Suprapubic skin (tissue), 4 donors: ENCODE data around the gene TPD52L1. TPM values are rescaled to one million over a fixed set of nuclear protein-coding genes. Genes with fewer than 3 reads are reported as not detected.

ENCODE experiments used
- DNase-seq, 2 donors: peaks; one replicate each; pipeline ENCODE4 v3.0.0-alpha.2; 2019; ENCODE audit warnings: low spot score in 2 of 2
- H3K27ac ChIP-seq: fragments of 200-600 bp; sonication (generic); one replicate; pipeline ENCODE4 v1.5.1; 2019
- H3K27me3 ChIP-seq: fragments of 200-600 bp; sonication (generic); one replicate; pipeline ENCODE4 v1.5.1; 2019
- H3K36me3 ChIP-seq: fragments of 200-600 bp; sonication (generic); one replicate; pipeline ENCODE4 v1.5.1; 2019
- H3K4me1 ChIP-seq: fragments of 200-600 bp; sonication (generic); one replicate; pipeline ENCODE4 v1.5.1; 2019
- H3K4me3 ChIP-seq: fragments of 200-600 bp; sonication (generic); one replicate; pipeline ENCODE4 v1.5.1; 2019; ENCODE audit warnings: mild to moderate bottlenecking
- H3K9me3 ChIP-seq: fragments of 200-600 bp; sonication (generic); one replicate; pipeline ENCODE4 v1.5.1; 2019
- EP300 ChIP-seq: sonication (generic); formaldehyde crosslinking; IDR thresholded peaks from one replicate; pipeline ENCODE4 v1.6.1; 2017; ENCODE audit warnings: antibody characterized with exemption
- POLR2A ChIP-seq, 2 donors: fragments of 450-650 bp; IDR thresholded peaks; one replicate each; pipeline ENCODE4 v1.6.1; 2017; ENCODE audit warnings: antibody characterized with exemption in 2 of 2, mild to moderate bottlenecking in 2 of 2, moderate library complexity in 2 of 2
- POLR2AphosphoS5 ChIP-seq, 3 donors: sonication (generic); formaldehyde crosslinking; IDR thresholded peaks; one replicate each; pipeline ENCODE4 v1.6.1; 2017; ENCODE audit warnings: antibody characterized with exemption in 3 of 3
- WGBS: methylation state at CpG from one replicate; pipeline ENCODE4 v1.1.5; 2018; 5-methylcytosine and 5-hydroxymethylcytosine counted together
- total RNA-seq, 4 donors: library from RNA; depleted of rRNA; stranded (reverse); fragments of >200 nt; gene quantifications; one replicate each; pipeline ENCODE4 v1.1.0, GENCODE V29; 2016
- TF ChIP-seq, protein P1 (sequence below), 2 donors: fragments of 200-600 bp in 1 of 2; fragments of 450-650 bp in 1 of 2; sonication (generic) in 1 of 2; IDR thresholded peaks; one replicate each; pipeline ENCODE4 v1.5.1; 2016 to 2019; ENCODE audit warnings: antibody characterized with exemption in 2 of 2, mild to moderate bottlenecking in 1 of 2, moderate library complexity in 1 of 2

Gene TPD52L1
- total RNA-seq, 4 donors from 2014 or later: 146 to 202 (median 190) TPM

DNA sequence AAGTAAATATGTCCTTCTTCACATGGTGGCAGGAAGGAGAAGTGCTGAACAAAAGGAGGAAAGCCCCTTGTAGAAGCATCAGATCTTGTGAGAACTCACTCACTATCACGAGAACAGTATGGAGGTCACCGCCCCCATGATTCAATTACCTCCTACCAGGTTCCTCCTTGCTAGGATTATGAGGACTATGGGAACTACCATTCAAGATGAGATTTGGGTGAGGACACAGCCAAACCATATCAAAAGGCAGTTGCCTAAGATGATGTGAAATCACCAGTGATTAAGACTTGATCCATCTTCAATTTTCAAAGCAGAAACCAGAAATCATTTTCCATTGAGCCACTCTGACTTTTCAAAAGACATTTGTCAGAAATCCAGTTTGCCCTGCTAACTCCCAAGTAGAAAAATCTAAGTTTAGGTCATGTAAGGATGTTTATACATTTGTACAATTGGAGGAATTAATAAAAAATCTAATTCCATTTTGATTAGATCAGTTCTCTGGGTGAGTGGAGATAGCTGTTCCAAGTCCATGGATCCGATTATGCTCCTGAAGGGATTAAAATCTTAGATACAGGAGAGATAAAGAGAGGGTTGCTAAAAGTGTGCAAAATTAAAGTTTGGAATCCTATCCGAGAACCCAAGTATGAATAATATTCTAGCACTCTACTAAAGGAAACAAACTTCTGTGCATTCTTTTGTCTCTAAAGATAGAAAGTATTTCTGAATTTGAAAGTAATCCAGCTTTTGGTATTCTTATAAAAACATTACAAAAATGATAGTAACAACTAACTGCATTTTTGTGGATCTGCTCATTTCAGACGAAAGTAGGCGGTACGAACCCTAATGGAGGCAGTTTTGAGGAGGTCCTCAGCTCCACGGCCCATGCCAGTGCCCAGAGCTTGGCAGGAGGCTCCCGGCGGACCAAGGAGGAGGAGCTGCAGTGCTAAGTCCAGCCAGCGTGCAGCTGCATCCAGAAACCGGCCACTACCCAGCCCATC, 108.7 kb downstream of the TPD52L1 start:
- no peaks in the 10 kb centered on the region for H3K9me3 ChIP-seq
- H3K4me1 ChIP-seq: peaks cover 9% of the 10 kb centered on the region
- H3K27ac ChIP-seq: no peak overlapping the region
- TF ChIP-seq, protein P1, sequence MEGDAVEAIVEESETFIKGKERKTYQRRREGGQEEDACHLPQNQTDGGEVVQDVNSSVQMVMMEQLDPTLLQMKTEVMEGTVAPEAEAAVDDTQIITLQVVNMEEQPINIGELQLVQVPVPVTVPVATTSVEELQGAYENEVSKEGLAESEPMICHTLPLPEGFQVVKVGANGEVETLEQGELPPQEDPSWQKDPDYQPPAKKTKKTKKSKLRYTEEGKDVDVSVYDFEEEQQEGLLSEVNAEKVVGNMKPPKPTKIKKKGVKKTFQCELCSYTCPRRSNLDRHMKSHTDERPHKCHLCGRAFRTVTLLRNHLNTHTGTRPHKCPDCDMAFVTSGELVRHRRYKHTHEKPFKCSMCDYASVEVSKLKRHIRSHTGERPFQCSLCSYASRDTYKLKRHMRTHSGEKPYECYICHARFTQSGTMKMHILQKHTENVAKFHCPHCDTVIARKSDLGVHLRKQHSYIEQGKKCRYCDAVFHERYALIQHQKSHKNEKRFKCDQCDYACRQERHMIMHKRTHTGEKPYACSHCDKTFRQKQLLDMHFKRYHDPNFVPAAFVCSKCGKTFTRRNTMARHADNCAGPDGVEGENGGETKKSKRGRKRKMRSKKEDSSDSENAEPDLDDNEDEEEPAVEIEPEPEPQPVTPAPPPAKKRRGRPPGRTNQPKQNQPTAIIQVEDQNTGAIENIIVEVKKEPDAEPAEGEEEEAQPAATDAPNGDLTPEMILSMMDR (IDR thresholded peaks at IDR 0.05): no peak
- no peak for TF ChIP-seq POLR2AphosphoS5 (IDR thresholded peaks at IDR 0.05)
- TF ChIP-seq POLR2A (IDR thresholded peaks at IDR 0.05): no peak
- TF ChIP-seq EP300: no peak
- no peaks in the 10 kb centered on the region for H3K36me3 ChIP-seq
- 72% methylated on average over 12 of the region's 12 CpGs for WGBS
- DNase-seq: no peak
- H3K27me3 ChIP-seq: no peaks in the 10 kb centered on the region
- H3K4me3 ChIP-seq: no peak overlapping the region

DNA sequence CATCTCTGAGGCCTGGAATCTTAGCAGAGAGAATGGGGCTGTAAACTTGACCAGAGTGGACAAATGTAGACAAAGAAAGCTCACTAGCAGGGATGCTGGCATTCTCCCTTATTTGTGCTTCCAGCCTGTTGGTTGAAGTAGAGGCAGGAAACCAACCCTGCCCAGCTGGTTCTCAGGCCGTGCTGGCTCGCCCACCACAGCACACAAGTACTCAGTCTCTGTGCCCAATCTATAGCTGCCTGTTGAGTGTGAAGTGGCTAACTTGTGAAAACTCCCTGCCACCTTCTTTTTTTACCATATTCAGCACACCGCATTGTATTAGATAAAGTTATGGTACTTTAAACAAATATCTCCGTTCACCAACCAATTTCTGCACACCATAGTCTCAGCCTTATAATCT, 110.9 kb downstream of the TPD52L1 start:
- no peaks in the 10 kb centered on the region for H3K36me3 ChIP-seq
- WGBS: 79% methylated on average over 4 of the region's 4 CpGs
- H3K27me3 ChIP-seq: no peaks in the 10 kb centered on the region
- H3K4me3 ChIP-seq: no peak overlapping the region
- H3K9me3 ChIP-seq: no peaks in the 10 kb centered on the region
- no peaks in the 10 kb centered on the region for H3K4me1 ChIP-seq
- no peak overlapping the region for H3K27ac ChIP-seq
- TF ChIP-seq POLR2AphosphoS5 (IDR thresholded peaks at IDR 0.05) (no peak), EP300 (no peak), POLR2A (IDR thresholded peaks at IDR 0.05) (no peak)
- TF ChIP-seq, protein P1 (IDR thresholded peaks at IDR 0.05): no peak
- DNase-seq: no peak

DNA sequence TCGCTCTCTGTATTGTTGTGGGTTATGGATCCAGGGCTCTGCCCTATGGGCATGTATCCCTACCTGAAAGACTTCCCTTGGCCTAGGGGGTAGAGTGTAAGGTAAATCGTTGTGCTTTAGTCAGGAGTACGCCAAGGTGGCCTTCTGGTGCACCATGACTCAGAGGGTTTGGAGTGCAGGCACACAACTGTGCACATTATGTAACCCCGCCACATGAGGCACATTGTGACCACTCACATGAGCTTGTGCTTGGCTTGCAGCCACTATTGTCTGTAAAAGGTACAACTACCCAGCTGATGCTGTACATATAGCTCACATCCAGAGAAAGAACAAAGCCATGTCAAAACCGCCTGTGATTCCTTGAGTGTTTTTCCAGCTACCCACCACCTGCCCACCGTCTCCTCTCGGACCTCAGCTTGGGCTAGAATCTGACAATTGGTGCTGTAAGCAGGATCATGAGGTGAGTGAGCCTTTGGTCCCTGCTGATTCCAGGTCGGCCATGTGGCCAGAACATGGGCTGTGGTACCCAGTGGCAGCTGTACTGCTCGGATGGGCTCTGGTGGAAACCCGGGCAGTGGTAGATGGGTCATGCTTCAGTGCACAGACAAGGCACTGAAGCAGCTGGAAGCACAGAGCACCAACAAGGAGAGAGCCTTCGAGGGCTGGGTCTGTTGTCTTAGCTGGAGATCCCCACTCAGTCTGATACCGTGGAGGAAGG, 114.4 kb downstream of the TPD52L1 start:
- Histone ChIP-seq H3K27me3 (no peaks in the 10 kb centered on the region), H3K27ac (no peak overlapping the region), H3K9me3 (no peaks in the 10 kb centered on the region), H3K4me1 (no peaks in the 10 kb centered on the region), H3K4me3 (no peak overlapping the region), H3K36me3 (peaks cover 15% of the 10 kb centered on the region)
- DNase-seq: no peak
- WGBS: 92% methylated on average over 11 of the region's 12 CpGs
- TF ChIP-seq POLR2A (IDR thresholded peaks at IDR 0.05) (no peak), POLR2AphosphoS5 (IDR thresholded peaks at IDR 0.05) (no peak), EP300 (no peak)
- TF ChIP-seq, protein P1 (IDR thresholded peaks at IDR 0.05): no peak

DNA sequence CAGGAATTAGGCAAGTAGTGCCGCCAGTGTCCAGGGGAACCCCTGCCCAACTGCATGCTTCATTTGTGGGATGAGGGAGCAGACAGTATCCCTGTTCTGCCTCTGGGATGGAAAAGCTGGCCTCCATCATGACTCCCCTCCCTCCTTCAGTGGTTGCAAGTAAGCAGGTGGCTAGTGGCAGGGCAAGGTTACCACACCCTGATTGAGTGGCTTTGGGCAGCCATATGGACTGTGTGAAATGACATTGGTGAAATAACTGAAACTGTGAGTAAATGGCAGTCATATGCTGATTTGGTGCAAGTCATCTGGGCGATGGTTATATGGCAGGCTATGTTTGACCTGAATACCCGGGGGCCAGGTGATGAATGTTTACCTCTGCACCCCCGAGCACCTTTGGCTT, 115.2 kb downstream of the TPD52L1 start:
- no peak overlapping the region for H3K27ac ChIP-seq
- no peaks in the 10 kb centered on the region for H3K4me1 ChIP-seq
- no peaks in the 10 kb centered on the region for H3K27me3 ChIP-seq
- no peak overlapping the region for H3K4me3 ChIP-seq
- no peak for DNase-seq
- WGBS: 95% methylated on average over 2 of the region's 4 CpGs
- TF ChIP-seq EP300 (no peak), POLR2A (IDR thresholded peaks at IDR 0.05) (no peak), POLR2AphosphoS5 (IDR thresholded peaks at IDR 0.05) (no peak)
- TF ChIP-seq, protein P1 (IDR thresholded peaks at IDR 0.05): no peak
- no peaks in the 10 kb centered on the region for H3K9me3 ChIP-seq
- peaks cover 20% of the 10 kb centered on the region for H3K36me3 ChIP-seq
